Tibial nerve (tissue), 4 donors: ENCODE results near the gene SLC25A30. TPM values are rescaled to one million over a fixed set of nuclear protein-coding genes. Genes with fewer than 3 reads are reported as not detected.

Experiments
- DNase-seq, 2 donors: peaks; one replicate each; pipeline ENCODE4 v3.0.0-alpha.2; 2019; ENCODE audit warnings: low spot score in 2 of 2
- H3K27ac ChIP-seq, 4 donors: fragments of 200-600 bp; sonication (generic) in 3 of 4; one replicate each; pipeline ENCODE4 v1.5.1; 2017 to 2019; ENCODE audit warnings: mild to moderate bottlenecking in 1 of 4
- H3K27me3 ChIP-seq, 2 donors: fragments of 200-600 bp; sonication (generic) in 1 of 2; one replicate each; pipeline versions ENCODE4 v1.5.1 to v1.6.0; 2017 to 2019
- H3K36me3 ChIP-seq, 3 donors: fragments of 200-600 bp; sonication (generic); one replicate each; pipeline ENCODE4 v1.5.1; 2018 to 2019
- H3K4me1 ChIP-seq, 4 donors: fragments of 200-600 bp; sonication (generic) in 3 of 4; one replicate each; pipeline ENCODE4 v1.5.1; 2017 to 2019
- H3K4me3 ChIP-seq, 4 donors: fragments of 200-600 bp; sonication (generic) in 3 of 4; one replicate each; pipeline ENCODE4 v1.5.1; 2017 to 2019; ENCODE audit warnings: mild to moderate bottlenecking in 1 of 4, moderate library complexity in 1 of 4
- H3K9me3 ChIP-seq, 4 donors: fragments of 200-600 bp; sonication (generic) in 3 of 4; one replicate each; pipeline ENCODE4 v1.5.1; 2017 to 2019
- EP300 ChIP-seq, 2 donors: sonication (generic); formaldehyde crosslinking; IDR thresholded peaks; one replicate each; pipeline ENCODE4 v1.6.1; 2017; ENCODE audit warnings: antibody characterized with exemption in 2 of 2, mild to moderate bottlenecking in 1 of 2
- POLR2A ChIP-seq, 2 donors: fragments of 450-650 bp; IDR thresholded peaks; one replicate each; pipeline ENCODE4 v1.6.1; 2017; ENCODE audit warnings: antibody characterized with exemption in 2 of 2, mild to moderate bottlenecking in 2 of 2, moderate library complexity in 2 of 2
- WGBS, 2 donors: methylation state at CpG; one replicate each; pipeline ENCODE4 v1.1.5; 2018; 5-methylcytosine and 5-hydroxymethylcytosine counted together
- total RNA-seq, 4 donors: library from RNA; depleted of rRNA; stranded (reverse); fragments of >200 nt; gene quantifications; one replicate each; pipeline ENCODE4 v1.1.0, GENCODE V29; 2016
- TF ChIP-seq, protein P1 (sequence below), 5 experiments: fragments of 200-600 bp in 3 of 5; fragments of 450-650 bp in 2 of 5; sonication (generic) in 3 of 5; IDR thresholded peaks; one replicate each; pipeline ENCODE4 v1.5.1; 2016 to 2019; ENCODE audit warnings: antibody characterized with exemption in 5 of 5, mild to moderate bottlenecking in 3 of 5, moderate library complexity in 2 of 5

SLC25A30 gene
- total RNA-seq, 4 donors from 2014 or later = 9.6 to 20.1 (median 12.0) TPM

DNA sequence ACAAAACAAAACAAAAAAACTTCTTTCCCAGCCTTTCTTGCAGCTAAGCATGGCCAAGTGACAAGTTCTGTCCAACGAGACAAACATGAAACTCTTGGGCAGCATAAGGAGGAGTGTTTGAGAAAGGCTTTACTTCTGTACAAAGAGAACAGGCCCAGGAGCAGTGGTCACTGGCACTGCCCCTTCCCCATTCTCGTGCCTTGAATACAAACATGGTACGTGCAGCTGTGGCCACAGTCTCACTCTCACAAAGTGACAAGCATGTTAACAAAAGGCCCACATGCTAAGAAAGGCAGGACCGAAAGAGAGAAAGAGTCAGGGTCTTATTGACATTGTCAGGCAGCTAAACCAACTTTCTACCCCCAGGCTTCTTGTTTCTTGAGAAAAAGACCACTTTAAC is 19.8 kb upstream of the SLC25A30 start:
- H3K27me3 ChIP-seq = no peaks in the 10 kb centered on the region
- H3K4me1 ChIP-seq = peaks cover 0 to 21% (median 4%) of the 10 kb centered on the region in 4 donors
- H3K9me3 ChIP-seq = no peaks in the 10 kb centered on the region
- TF ChIP-seq POLR2A (IDR thresholded peaks at IDR 0.05) = no peak
- TF ChIP-seq, protein P1, sequence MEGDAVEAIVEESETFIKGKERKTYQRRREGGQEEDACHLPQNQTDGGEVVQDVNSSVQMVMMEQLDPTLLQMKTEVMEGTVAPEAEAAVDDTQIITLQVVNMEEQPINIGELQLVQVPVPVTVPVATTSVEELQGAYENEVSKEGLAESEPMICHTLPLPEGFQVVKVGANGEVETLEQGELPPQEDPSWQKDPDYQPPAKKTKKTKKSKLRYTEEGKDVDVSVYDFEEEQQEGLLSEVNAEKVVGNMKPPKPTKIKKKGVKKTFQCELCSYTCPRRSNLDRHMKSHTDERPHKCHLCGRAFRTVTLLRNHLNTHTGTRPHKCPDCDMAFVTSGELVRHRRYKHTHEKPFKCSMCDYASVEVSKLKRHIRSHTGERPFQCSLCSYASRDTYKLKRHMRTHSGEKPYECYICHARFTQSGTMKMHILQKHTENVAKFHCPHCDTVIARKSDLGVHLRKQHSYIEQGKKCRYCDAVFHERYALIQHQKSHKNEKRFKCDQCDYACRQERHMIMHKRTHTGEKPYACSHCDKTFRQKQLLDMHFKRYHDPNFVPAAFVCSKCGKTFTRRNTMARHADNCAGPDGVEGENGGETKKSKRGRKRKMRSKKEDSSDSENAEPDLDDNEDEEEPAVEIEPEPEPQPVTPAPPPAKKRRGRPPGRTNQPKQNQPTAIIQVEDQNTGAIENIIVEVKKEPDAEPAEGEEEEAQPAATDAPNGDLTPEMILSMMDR (IDR thresholded peaks at IDR 0.05) = no peak
- TF ChIP-seq EP300 (IDR thresholded peaks at IDR 0.05) = no peak
- no peak overlapping the region for H3K4me3 ChIP-seq
- 73 to 74% methylated on average over 4 of the region's 4 CpGs for WGBS, 2 donors
- DNase-seq = no peak
- no peaks in the 10 kb centered on the region for H3K36me3 ChIP-seq
- no peak overlapping the region for H3K27ac ChIP-seq

DNA sequence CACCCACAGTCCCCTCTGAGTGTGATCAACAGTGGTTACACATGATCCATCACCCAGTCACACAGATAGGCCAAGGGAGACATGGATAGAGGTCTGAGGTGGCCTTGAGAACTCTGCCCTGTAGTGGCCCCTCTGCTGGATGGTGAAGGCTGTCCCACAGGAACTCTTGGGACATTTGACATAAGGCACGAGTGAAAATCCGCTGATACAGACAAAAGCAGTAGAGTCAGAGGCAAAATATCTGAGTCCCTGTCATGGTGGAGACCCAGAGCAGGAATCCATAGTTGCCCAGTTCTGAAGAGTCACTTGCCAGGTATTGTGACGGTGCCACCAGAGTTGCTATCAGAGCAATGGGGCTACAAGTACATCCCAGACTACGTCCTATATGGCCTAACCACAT is 18.8 kb upstream of the SLC25A30 start:
- no peak overlapping the region for H3K27ac ChIP-seq
- no peaks in the 10 kb centered on the region for H3K27me3 ChIP-seq
- 86 to 93% methylated on average over 4 of the region's 4 CpGs for WGBS, 2 donors
- H3K36me3 ChIP-seq = no peaks in the 10 kb centered on the region
- peaks cover 0 to 19% (median 4%) of the 10 kb centered on the region in 4 donors for H3K4me1 ChIP-seq
- H3K4me3 ChIP-seq = no peak overlapping the region
- no peak for DNase-seq
- TF ChIP-seq, protein P1 (IDR thresholded peaks at IDR 0.05) = no peak
- TF ChIP-seq EP300 (IDR thresholded peaks at IDR 0.05) (no peak), POLR2A (IDR thresholded peaks at IDR 0.05) (no peak)
- H3K9me3 ChIP-seq = no peaks in the 10 kb centered on the region

DNA sequence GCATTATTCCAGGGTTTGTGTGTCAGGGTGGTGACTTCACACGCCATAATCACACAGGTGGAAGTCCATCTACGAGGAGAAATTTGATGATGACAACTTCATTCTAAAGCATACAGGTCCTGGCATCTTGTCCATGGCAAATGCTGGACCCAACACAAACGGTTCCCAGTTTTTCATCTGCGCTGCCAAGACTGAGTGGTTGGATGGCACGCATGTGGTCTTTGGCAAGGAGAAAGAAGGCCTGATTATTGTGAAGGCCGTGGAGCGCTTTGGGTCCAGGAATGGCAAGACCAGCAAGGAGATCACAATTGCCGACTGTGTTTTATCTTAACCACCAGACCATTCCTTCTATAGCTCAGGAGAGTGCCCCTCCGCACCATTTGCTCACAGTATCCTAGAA is 18.2 kb upstream of the SLC25A30 start:
- Histone ChIP-seq H3K9me3 (no peaks in the 10 kb centered on the region), H3K4me3 (no peak overlapping the region), H3K4me1 (peaks cover 0 to 13% (median 4%) of the 10 kb centered on the region in 4 donors), H3K27ac (no peak overlapping the region), H3K27me3 (no peaks in the 10 kb centered on the region), H3K36me3 (no peaks in the 10 kb centered on the region)
- DNase-seq = no peak
- WGBS, 2 donors = 91 to 94% methylated on average over 9 of the region's 9 CpGs
- TF ChIP-seq, protein P1 (IDR thresholded peaks at IDR 0.05) = no peak
- no peak for TF ChIP-seq POLR2A (IDR thresholded peaks at IDR 0.05)
- no peak for TF ChIP-seq EP300 (IDR thresholded peaks at IDR 0.05)

DNA sequence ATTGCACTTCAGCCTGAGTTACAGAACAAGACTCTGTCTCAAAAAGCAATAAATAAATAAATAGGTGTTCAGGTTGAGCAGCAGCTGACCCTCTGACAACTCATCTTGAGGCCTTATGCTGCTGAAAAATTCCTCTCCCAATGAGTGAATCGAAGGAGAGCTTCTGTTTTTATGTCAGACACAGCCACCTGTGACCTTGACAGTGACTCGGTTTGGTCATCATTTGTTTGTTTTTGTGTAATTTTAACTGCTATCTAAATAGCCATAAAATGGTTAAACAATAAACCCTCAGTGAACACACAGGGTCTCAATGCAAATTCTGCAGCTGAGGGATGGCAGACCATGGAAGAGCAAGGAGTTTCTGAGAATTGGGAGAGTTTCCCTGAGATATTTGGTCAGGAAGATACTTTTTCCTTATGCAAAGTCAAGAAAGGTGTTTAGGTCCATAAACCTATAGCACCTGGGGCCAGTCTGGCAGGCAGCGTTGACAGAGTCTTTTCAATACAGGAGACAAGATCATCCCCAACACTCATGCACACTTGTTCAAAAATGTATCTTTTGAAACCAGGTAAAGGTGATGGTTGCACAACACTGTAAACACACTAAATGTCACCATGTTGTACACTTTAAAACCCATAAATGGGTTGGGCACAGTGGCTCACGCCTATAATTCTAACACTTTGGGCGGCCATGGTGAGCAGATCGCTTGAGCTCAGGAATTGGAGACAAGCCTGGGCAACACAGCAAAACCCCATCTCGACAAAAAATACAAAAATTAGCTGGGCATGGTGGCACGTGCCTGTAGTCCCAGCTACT is 16.6 kb upstream of the SLC25A30 start:
- Histone ChIP-seq H3K9me3 (no peaks in the 10 kb centered on the region), H3K4me3 (no peak overlapping the region), H3K27ac (no peak overlapping the region), H3K27me3 (no peaks in the 10 kb centered on the region), H3K36me3 (no peaks in the 10 kb centered on the region), H3K4me1 (no peaks in the 10 kb centered on the region)
- no peak for DNase-seq
- TF ChIP-seq EP300 (IDR thresholded peaks at IDR 0.05) = no peak
- no peak for TF ChIP-seq POLR2A (IDR thresholded peaks at IDR 0.05)
- TF ChIP-seq, protein P1 (IDR thresholded peaks at IDR 0.05) = no peak
- 79 to 87% methylated on average over 8 of the region's 8 CpGs for WGBS, 2 donors

DNA sequence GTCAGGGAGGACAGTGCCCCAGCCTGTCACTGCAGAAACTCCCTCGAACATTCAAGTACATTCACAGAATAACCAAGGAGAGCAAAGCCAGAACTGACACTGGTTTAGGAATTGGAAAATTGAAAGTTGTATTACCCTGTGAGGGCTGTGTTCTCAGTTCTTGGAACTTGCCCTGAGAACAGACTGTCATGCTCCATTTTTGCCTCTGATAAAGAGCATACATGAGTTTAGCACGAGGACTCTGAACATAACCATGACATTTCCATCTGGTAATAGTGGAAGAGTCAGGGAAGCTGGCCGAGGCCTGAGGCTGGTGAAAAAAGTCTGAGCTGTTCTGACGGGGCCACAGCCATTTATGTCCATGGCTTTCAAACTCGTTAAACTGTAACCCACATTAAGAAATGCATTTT is 15.2 kb upstream of the SLC25A30 start:
- Histone ChIP-seq H3K27ac (no peak overlapping the region), H3K27me3 (no peaks in the 10 kb centered on the region), H3K36me3 (no peaks in the 10 kb centered on the region), H3K4me3 (no peak overlapping the region), H3K9me3 (no peaks in the 10 kb centered on the region), H3K4me1 (no peaks in the 10 kb centered on the region)
- 48 to 60% methylated on average over 5 of the region's 5 CpGs for WGBS, 2 donors
- no peak for DNase-seq
- TF ChIP-seq, protein P1 (IDR thresholded peaks at IDR 0.05) = no peak
- TF ChIP-seq POLR2A (IDR thresholded peaks at IDR 0.05) (no peak), EP300 (IDR thresholded peaks at IDR 0.05) (no peak)
